GM11168 (cell line): Measurements from ENCODE around the gene EVA1A.

ENCODE experiments used
- in situ Hi-C: fragments of 300-500 bp; cut with MboI; formaldehyde crosslinking; loops from one replicate; pipeline ENCODE4 v1.12.0; 2022; ENCODE audit warnings: low sequenced_read_pairs; ENCODE audit not compliant: unreplicated experiment

The EVA1A gene

DNA sequence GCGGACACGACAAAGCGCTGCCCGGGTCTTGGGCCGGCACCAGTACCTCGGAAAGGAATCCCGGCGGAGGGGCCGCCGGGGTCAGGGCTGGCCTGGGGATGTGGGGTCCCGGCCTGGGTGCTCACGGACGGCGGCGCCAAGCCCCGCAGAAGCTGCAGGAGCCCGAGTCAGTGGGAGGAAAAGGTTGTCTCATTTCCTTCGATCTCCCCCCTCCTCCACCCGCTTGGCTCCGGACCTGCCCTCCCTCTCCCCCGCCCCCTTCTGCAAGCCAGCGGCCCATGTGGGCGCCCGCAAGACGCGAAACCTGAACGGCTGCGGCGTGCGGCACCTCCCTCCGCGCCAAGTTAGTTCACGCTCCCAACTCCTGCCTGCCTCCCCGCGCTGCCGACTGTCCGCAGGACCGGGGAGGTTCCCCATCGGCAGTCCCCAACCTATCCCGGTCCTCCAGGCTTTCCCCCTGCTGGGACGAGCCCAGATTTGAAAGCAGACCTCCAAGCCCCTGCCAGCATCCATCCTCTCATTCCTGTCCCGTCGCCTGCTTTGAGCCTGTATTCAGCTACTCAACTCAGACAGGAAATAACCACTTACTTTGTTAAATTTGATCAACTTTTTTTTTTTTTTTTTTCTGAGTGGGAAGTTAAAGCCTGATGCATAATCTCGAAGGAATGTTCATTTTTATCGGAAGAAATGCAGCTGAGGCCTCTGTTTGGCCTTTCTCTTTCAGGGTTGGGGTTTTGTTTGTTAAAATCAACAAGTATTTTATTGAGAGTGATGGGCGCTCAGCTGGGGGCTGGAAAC is at the start of gene EVA1A:
EVA1A (minus strand) TSS at position 172 of the 798 bp plus-strand sequence. CDS start 42,799 bp downstream, outside the sequence.
- in situ Hi-C loops = no loop called here

DNA sequence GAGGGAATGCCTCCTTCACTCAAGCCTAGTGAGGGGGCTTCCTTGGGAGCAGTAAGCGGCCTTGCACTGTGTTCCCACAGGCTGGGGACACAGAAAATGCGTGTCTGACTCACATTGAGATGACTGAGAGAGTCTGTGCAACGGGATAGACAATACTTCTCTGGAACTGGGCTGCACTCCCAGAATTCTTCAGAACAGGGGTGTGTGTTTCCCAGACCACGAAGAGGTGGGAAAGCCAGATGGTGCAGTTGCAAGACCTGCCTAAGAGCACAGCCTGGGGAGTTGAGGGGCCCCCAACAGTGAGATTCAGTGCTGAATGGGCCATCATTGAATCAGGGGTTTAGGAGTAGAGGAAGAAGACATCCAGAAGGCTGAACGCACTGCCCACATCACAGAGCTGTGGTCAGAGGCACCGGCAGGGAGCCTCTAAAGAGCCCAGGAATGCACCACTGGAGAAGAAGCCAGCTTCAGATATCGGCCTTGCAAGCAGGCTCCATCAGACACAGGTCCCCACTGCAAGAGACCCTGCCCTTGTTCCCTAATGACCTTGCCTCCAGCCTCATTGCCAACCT is 49.3 kb upstream of the EVA1A start:
- in situ Hi-C loops = loop anchor here (25.0 kb wide), 3 partner anchors 148 to 698 kb away; no protein-coding TSS in a partner anchor

- in situ Hi-C loops = loop anchor here (25.0 kb wide), 3 partner anchors 147 to 697 kb away; no protein-coding TSS in a partner anchor
Measured at GRCh38 chr2:75609334-75609689, 48.6 kb upstream of the EVA1A start.

DNA sequence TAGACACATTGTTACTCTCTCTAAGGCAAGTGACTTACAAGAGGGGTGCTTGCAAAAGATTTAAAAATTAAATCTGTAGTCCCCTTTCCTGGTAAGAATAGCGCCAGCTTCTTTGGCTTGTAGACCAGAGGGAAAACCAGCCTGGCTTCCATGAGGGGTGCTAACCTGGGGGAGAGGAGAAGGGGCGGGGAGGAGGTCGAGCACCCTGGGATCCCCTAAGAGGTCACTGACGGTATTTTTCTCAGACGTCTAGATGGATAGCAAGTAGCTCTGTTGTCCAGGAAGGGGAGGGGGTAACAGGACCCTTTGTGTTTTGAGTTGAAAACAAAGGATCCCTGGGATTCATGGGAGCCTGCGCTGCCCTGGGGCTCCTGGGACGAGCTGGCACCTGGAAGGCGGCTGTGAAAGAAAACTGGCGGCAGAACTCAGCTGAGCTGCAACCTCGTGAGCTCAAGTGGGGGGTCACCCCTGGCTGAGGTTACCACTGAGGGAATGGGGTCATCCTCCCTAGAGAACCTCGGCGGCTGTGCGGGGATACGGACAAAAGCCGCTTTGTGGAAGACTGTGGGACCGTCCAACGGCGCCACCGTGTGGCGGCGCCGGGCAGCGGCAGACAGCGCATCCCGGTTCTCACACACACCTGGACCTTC is 48.1 kb upstream of the EVA1A start:
- in situ Hi-C loops = loop anchor here (25.0 kb wide), 3 partner anchors 147 to 697 kb away; no protein-coding TSS in a partner anchor

DNA sequence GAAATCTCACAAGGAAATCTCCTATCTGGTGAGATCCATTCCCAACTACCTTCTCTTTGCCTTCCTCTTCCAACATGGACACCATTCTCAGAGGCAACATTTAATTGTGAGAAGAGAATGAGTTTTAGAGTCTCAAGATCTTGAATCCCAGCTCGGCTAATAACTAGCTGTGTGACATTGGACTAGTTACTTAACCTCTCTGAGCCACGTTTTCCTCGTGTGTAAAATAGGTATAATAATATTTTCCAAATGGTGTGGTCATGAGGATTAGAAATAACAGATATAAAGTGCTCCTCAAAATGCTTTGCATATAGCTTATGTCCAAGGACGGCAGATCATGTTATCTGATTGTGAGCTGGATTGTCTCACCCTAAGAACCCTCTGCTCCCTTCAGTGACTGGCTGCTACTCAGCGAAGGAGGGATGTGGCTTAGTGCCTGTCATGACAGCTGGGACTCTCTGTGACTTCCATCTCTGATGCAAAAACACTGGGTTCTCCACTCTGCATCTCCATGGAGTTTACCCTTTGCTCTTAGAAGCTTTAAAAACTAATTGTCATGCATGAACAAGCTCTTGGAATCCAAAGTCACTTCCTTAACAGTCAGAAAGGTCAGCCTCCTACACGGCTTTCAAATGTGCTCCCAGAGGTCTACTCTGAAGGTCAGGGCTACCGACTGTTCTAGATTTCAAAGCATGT is 47.4 kb upstream of the EVA1A start:
- in situ Hi-C loops = loop anchor here (25.0 kb wide), 3 partner anchors 146 to 696 kb away; no protein-coding TSS in a partner anchor

DNA sequence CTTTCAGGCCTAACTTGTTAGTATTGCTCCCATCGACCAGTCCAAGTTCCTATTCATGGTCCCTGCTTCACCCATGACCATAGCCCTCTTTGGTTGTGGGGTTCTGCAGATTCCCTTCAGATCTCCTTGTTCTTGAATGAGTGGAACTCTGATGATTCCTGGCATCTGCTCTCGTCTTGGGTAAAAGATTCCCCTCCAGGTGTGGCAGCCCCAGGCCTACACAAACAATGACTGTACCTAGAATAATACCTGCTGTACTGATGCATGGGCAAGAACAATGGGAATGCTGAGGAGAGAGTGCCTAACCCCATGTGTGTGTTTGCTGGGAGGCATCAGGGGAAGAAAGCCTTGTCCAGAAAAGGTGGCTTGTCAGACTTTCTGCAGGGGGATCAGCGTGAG is 46.7 kb upstream of the EVA1A start:
- in situ Hi-C loops = loop anchor here (25.0 kb wide), 3 partner anchors 145 to 695 kb away; no protein-coding TSS in a partner anchor

GRCh38 chr2:75606761-75607399 is 46.1 kb upstream of the EVA1A start:
- in situ Hi-C loops = loop anchor here (25.0 kb wide), 3 partner anchors 145 to 695 kb away; no protein-coding TSS in a partner anchor

DNA sequence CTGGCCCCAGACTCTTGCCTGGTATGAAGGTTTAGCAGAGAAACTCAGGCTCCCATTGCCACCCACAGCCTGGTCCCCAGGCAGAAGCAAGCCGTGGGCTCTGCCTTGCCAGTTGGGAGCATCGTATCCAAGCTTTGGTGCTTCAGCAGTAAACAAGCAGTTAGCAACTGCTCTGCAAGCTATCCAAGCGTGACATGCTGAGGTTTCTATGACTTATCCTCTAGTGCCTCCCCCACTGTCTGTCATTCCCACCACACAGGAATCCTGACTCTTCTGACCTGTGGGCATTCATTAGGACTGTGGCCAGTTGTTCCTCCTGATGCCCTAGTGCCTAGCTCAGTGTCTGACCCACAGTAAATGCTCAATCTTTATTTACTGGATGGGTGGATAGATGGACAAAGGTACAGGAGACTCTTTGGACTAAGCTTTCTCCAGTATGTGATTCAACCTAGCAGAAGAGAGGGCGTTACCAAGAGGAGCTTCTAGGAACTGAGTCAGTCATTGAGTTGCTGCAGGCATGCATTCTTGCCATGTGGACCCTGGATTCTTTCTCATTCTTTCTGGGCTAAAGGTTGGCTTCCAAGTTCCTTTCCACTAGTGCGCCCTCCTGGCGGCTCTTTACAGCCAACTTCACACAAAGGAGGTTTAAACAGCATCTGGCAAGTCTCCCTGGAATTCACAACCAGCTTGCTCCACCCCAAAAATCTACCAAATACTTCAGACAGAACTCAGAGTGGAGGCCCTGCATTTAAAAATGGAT is 45.2 kb upstream of the EVA1A start:
- in situ Hi-C loops = loop anchor here (25.0 kb wide), 3 partner anchors 144 to 694 kb away; no protein-coding TSS in a partner anchor

- in situ Hi-C loops = loop anchor here (25.0 kb wide), 3 partner anchors 142 to 692 kb away; no protein-coding TSS in a partner anchor
Measured at GRCh38 chr2:75604484-75604883, 43.7 kb upstream of the EVA1A start.

DNA sequence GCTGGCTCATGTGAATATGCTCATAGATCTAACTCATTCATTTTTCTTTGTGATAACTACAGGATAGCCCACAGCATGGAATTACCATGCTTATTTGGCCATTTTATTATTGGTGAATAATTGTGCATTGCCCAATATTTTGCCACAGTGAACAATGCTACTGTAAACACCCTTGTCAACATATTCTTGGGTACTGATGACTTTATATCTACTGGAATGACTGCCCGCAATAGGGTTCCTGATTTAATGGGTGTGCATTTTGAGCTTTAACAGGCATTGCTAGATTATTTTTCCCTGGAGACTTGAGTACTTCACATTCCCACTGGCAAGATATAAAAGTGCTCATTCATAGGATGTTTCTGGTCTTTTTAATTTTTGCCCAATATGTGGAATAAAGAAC is 42.7 kb upstream of the EVA1A start:
- in situ Hi-C loops = loop anchor here (25.0 kb wide), 3 partner anchors 141 to 691 kb away; no protein-coding TSS in a partner anchor

GRCh38 chr2:75602724-75603342 is 42.1 kb upstream of the EVA1A start:
- in situ Hi-C loops = loop anchor here (25.0 kb wide), 3 partner anchors 141 to 691 kb away; no protein-coding TSS in a partner anchor

DNA sequence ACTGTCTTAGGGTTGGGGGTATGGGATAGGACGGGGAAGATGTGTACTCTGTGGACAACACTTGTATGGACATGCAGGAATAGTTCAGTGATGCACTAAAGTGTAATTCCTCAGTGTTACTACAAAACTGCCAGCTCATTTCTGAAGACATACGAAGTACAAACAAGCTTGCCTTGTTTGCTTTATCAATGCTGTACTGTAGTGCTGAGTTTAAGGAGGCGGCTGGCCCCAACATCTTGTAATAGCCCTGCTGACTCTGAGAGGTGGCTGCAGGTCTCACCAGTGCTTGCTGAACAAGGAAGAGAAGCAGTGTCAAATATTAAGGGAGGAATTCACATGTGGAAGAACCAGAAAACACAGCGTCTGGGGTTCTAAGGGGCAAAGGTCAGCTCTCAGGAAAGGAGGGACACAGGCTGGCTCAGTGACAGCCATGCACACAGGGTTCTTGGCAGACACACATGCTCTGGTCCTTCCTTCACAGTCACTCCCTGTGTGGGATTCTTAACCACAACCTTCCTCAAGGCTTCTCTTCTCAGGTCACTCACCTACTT is 39.8 kb upstream of the EVA1A start:
- in situ Hi-C loops = loop anchor here (25.0 kb wide), 3 partner anchors 138 to 688 kb away; no protein-coding TSS in a partner anchor

DNA sequence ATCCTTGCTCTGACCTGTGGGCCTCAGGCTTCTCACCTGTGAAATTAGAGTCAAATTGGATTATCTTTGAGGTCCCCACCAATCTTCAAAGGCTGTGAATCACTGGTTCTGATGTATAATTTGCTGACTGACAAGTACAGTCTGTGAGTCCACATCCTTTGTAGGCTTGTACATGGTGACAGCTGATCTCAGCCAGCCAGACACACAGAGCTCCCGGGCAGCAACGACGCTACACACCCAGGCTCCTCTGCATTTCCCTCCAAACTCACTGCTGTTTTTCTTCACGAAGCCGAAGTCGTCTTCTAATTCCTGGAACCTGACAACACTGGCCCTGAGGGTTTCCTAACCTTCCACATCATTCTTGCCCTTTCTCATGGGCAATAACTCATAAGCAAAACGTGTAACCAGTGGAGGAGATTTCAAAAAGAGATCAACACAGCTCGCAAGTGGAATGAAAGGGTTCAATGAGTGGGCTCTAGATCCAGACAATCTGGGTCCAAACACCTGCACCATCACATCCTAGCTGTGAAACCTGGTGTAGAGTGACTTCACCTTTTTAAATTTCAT is 37.9 kb upstream of the EVA1A start:
- in situ Hi-C loops = no loop called here

DNA sequence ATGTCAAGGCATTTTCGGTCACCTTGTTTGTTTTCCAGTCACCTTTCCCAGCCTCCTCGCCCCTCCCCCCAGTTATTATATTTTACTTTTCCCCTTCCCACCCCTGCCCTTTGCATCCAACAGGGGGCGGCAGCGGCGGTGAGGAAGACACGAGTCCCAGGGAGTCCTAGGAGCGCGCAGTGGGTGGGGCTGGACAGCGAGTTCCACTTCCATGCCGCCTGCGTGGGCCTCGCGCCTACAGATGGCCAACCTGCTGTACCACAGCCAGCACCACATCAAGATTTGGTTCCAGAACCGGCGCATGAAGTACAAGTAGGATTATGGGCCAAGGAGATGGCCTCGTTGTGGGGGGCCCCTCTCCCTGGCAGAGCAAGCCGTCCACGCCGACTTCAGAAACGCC is 37.2 kb upstream of the EVA1A start:
- in situ Hi-C loops = no loop called here

DNA sequence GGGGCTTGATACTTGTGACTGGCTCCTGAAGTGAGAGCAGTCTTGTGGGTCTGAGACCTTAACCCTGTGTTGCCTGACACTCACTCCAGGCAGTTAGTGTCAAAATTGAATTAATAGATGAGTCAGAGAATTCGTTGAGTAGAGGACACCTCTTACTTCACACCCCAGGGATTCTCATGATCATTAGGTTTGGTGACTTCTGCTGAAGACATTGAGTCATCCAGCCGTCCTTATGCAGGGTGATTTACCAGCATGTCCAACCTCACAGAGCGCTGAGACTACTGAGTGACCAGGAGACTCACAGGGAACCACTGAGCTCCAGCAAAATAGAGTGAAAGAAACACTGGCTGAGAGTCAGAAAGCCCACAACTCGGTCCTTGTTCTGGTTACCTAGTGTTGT is 36.0 kb upstream of the EVA1A start:
- in situ Hi-C loops = no loop called here

GRCh38 chr2:75595541-75596395 is 35.0 kb upstream of the EVA1A start:
- in situ Hi-C loops = no loop called here

- in situ Hi-C loops = no loop called here
Measured at GRCh38 chr2:75594596-75594995, 33.9 kb upstream of the EVA1A start.
